Stimulated activated naive CD8-positive, alpha-beta T cell treated with anti-CD3 and anti-CD28 coated beads, Interleukin-15, Interleukin-2, amounts not matched to agents 100 U/mL and 50 U/mL, for 24 hours (primary cell): Measurements from ENCODE around the gene DMBX1.

Experiments used
- ATAC-seq: fragments of 150-1000 bp; cut with Tn5 transposase; one replicate; pipeline ENCODE4 v1.10.0; 2021
- DNase-seq: peaks from one replicate; pipeline ENCODE4 v3.0.0; 2021

Gene DMBX1

GRCh38 chr1:46459315-46459714 is 30.3 kb upstream of the DMBX1 start:
- DNase-seq (no peak), ATAC-seq (no peak)

GRCh38 chr1:46461017-46461808 is 28.4 kb upstream of the DMBX1 start:
- ATAC-seq = no peak

GRCh38 chr1:46461809-46462448 is 27.7 kb upstream of the DMBX1 start:
- no peak for ATAC-seq
- DNase-seq = no peak

More at GRCh38 chr1:46461017-46461808, 28.4 kb upstream of the DMBX1 start:
- DNase-seq = no peak

- DNase-seq (no peak), ATAC-seq (no peak)
Measured at GRCh38 chr1:46464013-46464548, 25.6 kb upstream of the DMBX1 start.

- ATAC-seq (no peak), DNase-seq (no peak)
Measured at GRCh38 chr1:46464915-46465314, 24.7 kb upstream of the DMBX1 start.

- no peak for DNase-seq
- no peak for ATAC-seq
Measured at GRCh38 chr1:46465981-46466476, 23.6 kb upstream of the DMBX1 start.

- ATAC-seq (peak; percentile 26), DNase-seq (peak; percentile 33)
Measured at GRCh38 chr1:46466477-46467182, 23.0 kb upstream of the DMBX1 start.

- DNase-seq (no peak), ATAC-seq (no peak)
Measured at GRCh38 chr1:46467183-46467504, 22.5 kb upstream of the DMBX1 start.

GRCh38 chr1:46469881-46470280 is 19.8 kb upstream of the DMBX1 start:
- ATAC-seq = no peak

GRCh38 chr1:46471848-46472492 is 17.7 kb upstream of the DMBX1 start:
- ATAC-seq (no peak), DNase-seq (no peak)

More at GRCh38 chr1:46469881-46470280, 19.8 kb upstream of the DMBX1 start:
- no peak for DNase-seq

- no peak for ATAC-seq
Measured at GRCh38 chr1:46472498-46473181, 17.0 kb upstream of the DMBX1 start.

GRCh38 chr1:46473991-46474390 is 15.6 kb upstream of the DMBX1 start:
- DNase-seq = no peak
- no peak for ATAC-seq

More at GRCh38 chr1:46472498-46473181, 17.0 kb upstream of the DMBX1 start:
- DNase-seq = no peak

GRCh38 chr1:46474570-46474969 is 15.1 kb upstream of the DMBX1 start:
- no peak for ATAC-seq

GRCh38 chr1:46476673-46477072 is 13.0 kb upstream of the DMBX1 start:
- no peak for ATAC-seq
- DNase-seq = no peak

More at GRCh38 chr1:46474570-46474969, 15.1 kb upstream of the DMBX1 start:
- DNase-seq = no peak

- DNase-seq (peak; percentile 83), ATAC-seq (peak; percentile 67)
Measured at GRCh38 chr1:46477153-46477929, 12.3 kb upstream of the DMBX1 start.

GRCh38 chr1:46478721-46479485 is 10.7 kb upstream of the DMBX1 start:
- DNase-seq = no peak
- no peak for ATAC-seq

- DNase-seq (no peak), ATAC-seq (no peak)
Measured at GRCh38 chr1:46479744-46480350, 9.8 kb upstream of the DMBX1 start.

- no peak for ATAC-seq
- DNase-seq = no peak
Measured at GRCh38 chr1:46480959-46481646, 8.5 kb upstream of the DMBX1 start.

GRCh38 chr1:46481961-46482360 is 7.7 kb upstream of the DMBX1 start:
- ATAC-seq = no peak
- DNase-seq = no peak
